HPDE6-E6E7 (cell line): Measurements from ENCODE around the gene MIA.
"Not testable (repeated sequence)": the region's sequence is repeated elsewhere in the genome, so short reads cannot be mapped to it uniquely, and the experiment has no call there.

ENCODE experiments used
- DNase-seq: peaks from one replicate; pipeline ENCODE4 v3.0.0; 2011; ENCODE audit warnings: missing footprints; ENCODE audit errors: extremely low spot score

MIA gene

DNA sequence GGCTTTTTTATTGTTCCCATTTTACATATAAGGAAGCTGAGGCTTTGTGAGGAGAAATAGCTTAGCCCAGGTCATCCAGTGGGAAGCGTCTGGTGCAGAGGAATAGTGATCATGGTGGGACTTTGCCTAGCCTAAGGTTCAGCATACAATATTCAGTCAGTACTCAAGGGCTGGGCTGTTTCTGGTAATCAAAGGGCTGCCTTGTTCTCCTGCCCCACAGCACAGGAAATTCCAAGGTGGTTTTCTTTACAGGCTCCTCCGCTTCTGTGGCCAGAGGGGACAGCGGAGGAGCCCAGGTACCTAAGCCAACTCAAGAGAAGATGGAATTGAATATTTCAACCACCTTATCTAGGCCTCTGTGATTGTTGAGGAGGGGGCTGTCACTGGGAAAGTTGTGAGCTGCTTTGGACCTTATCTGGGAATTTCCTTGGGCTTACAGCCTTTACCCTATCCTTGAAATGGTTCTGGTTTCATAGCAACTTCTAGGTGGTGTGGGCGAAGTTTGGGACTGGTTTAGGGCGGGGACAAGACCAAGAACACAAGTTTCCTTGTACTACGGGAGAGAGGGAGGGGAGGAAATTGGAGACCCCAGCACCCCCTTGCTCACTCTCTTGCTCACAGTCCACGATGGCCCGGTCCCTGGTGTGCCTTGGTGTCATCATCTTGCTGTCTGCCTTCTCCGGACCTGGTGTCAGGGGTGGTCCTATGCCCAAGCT, at the start of gene MIA:
Gene MIA, plus strand, starts transcription at position 606 of the 716 bp plus-strand sequence. Its CDS starts 22 bp downstream, at position 628.
- no peak for DNase-seq

DNA sequence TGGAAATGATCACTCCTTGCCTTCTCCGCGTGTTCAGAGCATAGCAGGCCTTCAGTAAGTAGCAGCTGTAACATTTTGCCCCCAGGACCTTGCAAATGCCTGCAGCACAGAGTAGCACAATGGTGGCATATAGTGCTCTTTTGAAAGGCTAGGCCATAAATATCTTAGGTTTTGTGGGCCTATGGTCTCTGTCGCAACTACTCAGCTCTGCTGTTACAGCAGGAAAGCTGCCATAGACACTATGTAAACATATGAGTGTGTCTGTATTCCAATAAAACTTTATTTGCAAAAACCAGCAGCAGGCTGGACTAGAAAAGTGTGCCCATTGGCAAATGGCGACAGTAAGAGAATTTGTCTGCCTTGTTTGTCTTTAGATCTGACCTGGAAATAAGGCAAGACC, 49.0 kb upstream of the MIA start:
- no peak for DNase-seq

DNA sequence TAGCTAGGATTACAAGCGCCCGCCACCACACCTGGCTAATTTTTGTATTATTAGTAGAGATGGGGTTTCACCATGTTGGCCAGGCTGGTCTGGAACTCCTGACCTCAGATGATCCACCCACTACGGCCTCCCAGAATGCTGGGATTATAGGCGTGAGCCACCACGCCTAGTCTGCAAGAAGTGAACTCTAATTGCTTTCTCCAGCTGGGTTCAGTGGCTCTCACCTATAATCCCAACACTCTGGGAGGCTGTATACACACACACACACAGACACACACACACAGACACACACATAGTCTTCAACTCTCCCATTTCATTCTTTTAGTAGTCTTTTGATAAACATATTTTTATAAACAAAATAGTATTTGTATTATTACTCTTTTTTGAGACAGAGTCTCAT, 45.3 kb upstream of the MIA start:
- not testable (repeated sequence) for DNase-seq

DNA sequence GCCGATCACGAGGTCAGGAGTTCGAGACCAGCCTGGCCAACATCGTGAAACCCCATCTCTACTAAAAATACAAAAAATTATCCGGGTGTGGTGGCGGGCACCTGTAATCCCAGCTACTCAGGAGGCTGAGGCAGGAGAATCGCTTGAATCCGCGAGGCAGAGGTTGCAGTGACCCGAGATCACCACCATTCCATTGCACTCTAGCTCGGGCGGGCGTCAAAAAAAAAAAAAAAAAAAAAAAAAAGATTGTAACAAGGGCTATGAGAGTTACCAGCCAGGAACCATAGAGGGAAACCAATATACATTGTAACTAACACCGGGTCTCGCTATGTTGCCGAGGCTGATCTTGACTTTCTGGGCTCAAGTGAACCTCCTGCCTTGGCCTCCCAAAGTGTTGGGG, 43.0 kb upstream of the MIA start:
- not testable (repeated sequence) for DNase-seq

DNA sequence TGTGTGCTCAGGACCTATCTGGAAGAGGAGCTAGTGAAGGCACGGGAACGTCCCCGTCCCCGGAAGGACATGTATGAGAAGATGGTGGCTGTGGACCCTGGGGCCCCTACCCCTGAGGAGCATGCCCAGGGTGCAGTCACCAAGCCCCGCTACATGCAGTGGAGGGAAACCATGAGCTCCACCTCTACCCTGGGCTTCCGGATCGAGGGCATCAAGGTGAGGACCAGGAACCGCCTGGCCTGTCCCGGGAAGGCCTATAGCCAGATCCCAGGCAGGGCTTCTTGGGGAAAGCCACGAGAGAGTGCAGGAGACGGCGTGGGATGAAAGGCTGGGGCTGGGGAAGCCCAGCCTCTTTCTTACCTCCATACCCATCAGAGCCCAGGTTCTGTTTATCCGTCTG, 42.2 kb upstream of the MIA start:
- DNase-seq = no peak

DNA sequence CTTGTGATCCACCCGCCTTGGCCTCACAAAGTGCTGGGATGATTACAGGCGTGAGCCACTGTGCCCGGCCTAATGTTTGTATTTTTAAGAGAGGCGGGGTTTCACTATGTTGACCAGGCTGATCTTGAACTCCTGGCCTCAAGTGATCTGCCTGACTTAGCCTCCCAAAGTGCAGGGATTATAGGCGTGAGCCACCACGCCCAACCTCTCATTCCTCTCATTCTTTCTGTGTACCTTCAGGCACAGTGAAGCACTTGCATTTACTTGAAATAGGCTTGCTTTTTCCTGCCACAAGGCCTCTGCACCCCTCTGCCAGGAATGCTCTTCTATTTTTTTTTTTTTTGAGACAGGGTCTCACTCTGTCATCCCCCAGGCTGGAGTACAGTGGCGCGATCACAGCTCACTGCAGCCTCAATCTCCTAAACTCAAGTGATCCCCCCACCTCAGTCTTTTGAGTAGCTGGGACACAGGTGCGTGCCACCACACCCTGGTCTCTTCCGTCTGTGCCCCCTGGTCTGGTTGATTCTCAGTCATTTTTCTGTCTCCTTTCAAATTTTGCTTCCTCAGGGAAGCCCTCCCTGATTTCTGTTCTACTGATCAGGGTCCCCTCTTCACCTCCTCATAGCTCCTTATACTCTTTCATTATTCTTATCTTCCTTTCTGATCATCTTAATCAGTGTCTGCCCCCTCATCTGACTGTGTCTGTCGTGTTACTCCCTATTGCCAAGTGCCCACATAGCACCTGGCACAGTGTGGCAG, 40.1 kb upstream of the MIA start:
- DNase-seq = no peak

DNA sequence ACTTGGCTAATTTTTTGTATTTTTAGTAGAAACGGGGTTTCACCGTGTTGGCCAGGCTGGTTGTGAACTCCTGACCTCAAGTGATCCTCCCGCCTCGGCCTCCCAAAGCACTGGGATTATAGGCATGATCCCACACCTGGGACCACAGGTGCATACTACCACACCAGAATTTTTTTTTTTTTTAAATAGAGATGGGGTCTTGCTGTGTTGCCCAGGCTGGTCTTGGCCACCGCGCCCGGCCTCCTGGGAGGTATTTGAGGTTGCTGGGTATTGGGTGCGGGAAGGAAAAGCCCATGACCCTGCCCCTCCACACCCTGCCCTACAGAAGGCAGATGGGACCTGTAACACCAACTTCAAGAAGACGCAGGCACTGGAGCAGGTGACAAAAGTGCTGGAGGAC, 38.7 kb upstream of the MIA start:
- DNase-seq = no peak

DNA sequence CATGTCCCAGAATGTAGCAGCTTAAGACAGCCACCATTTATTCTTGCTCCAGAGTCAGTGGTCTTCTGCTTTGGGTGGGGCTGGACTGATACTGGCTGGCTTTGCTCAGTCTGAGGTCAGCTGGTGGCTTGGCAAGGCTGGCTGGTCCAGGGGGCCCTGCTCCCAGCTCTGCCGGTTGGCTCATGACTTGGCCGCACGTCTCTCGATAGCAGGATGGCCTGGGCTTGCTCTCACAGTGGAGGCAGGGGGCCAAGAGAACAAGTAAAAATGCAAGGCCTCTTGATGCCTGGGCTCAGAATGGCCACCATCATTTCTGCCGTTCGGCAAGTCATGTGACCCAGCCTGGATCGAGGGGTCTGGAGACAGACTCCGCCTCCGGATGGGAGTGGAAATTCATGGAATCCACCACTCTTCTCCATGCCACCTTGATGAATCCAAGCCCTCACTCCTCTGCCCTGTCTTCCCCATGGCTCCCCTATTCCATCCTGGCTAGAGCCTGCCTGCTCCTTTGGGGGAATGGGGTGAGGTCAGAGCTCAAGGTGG, 38.1 kb upstream of the MIA start:
- no peak for DNase-seq

DNA sequence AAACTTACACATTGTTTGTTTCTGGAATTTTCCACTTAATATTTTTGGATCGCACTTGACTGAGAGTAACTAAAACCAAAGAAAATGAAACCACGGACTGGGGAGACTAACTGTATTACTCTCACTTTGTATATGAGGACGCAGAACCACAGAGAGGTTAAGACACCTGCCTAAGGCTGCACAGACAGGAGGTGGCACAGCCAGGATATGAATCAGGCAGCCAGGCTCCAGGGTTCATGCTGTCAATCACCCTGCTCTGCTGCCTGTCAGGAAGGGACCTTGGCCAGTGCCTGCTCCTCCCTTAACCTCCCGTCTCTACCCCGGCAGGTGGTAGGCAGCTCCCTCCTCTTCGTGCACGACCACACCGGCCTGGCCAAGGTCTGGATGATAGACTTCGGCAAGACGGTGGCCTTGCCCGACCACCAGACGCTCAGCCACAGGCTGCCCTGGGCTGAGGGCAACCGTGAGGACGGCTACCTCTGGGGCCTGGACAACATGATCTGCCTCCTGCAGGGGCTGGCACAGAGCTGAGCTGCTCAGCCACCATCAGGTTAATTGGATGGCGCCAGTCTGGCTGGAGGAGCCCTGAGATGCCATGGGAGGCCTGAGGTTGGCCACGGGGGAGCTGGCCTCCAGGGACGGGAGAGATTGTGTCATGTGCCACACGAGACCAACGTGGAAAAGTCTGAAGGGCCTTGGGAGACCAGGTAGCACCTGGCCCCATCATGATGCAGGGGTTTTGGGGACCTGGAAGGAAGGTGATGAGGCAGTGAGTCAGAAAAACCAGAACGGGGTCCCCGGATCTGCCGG, 36.1 kb upstream of the MIA start:
- DNase-seq = no peak

DNA sequence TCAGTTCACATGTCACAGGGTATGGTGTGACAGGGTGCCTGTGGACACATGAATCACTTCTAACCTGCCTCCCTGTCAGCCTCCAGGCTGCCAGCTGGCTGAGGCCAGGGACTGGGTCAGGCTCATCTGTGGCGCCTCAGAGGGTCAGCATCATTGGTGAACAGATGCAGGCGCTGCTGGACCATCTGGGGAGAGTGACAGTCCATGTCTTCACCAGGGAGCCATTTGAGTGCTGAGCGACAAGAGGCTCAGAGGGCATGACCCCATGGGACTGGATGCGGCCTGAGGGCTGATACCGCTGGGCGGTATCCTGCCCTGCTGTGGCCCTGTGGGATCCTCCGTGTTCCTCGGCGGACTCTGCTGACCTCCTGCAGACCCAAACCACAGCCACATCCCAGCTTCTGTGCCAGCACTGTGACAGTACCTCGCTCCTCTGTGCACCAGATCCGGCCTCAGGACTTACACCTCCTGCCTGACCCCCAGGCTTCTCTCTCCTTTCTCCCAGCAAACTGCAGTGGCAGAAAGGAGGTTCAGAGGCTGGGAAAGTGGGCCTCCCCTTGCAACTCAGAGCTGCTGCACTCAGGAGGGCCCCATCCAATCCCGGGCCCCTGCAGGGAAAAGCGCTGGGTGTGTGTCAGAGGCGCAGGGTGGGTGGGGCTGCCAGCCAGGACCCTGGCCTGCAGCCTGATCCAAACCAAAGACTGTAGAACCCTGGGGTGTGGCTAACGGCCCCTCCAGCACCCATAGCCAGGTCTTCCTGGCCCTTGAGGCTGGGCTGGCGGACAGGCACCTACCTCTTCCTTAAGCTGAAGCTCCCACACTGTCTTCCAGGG, 35.2 kb upstream of the MIA start:
- DNase-seq = no peak

DNA sequence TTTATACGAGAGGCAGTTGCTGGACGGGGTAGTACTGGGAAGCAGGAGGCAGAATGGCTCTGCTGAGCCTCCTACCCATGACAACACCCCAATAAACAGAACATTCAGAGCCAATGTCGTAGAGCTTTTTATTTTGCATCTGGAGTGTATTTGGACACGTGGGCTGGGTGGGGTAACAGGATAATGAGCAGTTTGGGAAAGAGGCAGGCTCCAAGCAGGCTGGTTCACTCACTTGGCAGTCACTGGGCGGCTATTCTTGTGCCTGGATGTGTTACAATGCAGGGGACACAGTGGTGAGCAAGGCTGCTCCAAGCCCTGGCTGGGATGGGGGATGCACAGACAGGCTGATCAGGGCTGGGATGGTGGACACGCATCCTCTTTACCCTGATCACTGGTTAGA, 34.6 kb upstream of the MIA start:
- DNase-seq = no peak

DNA sequence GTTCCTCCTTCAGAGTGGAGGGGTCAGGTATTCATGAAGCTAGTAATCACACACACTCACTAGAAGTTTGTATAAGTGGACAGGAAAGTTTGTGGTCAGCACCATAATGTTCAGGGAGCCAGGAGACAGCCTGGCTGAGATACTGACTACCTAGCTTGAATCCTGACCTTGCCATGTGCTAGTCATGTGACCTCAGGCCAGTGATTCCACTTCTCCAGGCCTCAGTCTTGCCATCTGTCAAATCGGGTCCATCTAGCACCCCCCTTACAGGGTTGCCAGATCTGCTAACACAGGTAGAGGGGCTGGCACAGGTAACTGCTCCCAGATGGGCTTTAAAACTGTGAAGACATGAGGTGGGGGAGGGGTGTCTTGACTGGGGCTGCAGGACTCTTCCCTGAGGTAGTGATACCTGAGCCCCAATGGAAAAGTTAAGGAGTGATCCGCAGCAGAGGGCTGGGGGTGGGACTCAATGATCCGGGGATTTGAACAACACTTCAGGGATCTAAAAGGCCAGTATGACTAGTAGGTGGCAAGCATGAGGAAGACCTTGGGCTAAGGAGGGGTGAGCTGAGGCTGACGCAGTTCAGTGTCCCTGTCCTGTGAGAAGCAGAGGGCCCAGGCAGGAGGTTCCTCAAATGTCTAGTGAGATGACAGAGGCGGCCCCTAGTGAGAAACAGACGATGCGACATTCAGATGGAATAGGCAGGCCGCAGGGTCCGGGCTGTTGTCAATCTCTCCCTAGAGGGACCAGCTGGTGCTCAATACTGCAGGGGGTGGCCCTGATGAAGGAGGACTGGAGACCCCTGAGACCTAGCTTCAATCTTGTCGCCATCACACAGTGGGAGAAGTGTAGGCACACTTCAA, 33.6 kb upstream of the MIA start:
- DNase-seq = no peak

DNA sequence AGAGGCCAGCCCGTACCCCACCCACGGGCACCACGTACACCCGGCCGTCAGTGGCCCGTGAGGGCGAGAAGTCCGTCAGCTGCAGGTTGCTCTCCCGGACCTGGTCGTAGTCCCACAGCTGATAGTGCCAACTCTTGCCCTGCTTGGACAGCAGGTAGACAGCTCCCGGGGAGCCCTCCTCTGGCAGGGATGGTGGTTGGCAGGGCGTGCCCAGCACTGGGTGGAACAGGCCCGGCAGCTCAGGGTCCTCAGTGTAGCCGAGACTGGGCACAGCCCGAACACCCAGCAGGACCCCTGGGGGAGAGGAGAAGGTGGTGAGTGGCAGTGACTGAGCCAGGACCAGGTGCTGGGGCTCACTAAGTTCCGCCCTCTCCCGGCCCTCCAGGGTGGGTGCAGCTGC, 32.8 kb upstream of the MIA start:
- DNase-seq = no peak

DNA sequence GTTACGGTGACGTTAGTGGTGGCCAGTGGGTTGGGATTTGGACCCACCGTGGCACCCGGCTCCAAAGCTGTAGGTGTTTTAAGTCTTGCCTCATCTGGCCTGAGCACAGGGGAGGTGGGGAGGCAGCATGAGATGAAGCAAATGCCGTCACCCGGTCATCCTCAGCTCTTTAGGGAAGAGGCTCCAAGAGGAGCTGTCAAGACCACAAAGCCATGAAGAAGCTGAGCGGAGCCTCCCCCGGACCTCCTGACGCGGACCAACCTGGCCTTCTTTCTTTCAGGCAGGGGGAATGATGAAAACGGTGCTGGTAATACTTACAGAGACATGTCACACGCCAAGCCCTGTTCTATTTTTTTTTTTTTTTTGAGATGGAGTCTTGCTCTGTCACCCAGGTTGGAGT, 32.4 kb upstream of the MIA start:
- DNase-seq = no peak

DNA sequence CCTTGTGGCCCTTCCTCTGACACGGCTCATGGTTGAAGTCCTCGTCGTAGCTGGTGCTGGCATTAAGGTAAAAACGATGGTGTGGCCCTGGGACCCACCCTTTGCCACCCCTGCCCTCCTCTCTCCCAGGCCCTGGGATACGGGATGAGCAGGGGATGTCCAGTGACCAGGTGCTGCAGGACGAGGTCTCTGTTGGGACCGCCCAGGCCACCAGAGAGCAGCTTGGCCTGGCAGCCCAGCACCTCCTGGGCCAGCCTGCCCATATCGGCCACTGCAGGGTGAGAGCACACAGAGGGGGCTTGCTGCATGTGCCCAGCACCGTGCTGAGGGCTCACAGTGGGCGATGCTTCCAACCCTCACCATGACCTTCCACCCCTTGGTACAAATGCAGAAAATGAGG, 31.4 kb upstream of the MIA start:
- no peak for DNase-seq

DNA sequence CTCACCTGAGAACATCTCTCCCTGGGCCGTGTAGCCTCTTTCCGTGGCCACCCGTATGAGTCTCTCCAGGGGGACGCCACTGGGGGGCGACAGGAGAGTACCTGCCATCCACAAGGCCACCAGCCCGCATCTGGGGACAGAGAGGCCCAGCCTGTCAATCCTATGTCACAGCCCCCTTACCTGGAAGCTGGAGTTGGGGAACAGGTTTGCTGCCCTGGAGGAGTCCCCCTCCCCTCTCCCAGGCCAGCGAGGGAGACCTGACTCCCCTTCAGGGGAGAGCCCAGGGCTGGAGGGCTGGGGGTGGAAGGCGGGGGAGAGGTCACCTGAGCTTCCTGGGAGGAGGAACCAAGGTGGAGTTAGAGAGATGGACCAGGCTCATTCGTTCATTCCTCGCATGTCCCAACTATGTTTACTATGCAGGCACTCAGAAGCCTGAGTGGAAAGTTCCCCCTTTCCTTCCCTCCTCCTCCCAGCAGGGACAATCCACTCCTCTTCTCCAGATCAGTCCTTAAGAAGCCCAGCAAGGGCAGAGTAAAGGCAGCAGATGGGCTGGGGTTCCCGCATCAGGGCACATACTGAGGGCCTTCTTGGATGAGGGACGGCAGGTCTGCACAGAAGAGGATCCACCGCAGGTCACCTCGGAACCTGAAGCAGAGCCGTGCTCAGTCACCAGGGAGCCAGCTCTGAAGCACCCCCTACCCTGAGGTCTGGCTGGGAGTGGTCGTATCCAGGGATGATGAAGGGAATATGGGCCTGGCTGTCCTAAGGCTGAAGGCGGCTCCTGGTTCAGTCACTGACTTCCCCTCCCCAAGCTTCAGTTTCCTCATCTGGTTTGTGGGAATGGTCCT, 30.5 kb upstream of the MIA start:
- no peak for DNase-seq

DNA sequence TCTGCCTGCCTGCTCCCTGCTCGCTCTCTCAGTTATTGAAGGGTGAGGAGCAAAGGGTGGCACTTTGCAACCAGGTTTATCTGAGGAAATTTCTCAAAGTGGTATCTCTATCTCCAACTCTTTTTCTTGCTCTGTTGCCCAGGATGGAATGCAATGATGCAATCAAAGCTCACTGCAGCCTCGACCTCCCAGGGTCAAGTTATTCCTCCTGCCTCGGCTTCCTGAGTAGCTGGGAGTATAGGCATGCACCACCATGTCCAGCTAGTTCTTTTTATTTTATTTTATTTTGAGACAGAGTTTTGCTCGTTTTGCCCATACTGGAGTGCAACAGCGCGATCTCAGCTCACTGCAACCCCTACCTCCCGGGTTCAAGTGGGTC, 29.9 kb upstream of the MIA start:
- no peak for DNase-seq

DNA sequence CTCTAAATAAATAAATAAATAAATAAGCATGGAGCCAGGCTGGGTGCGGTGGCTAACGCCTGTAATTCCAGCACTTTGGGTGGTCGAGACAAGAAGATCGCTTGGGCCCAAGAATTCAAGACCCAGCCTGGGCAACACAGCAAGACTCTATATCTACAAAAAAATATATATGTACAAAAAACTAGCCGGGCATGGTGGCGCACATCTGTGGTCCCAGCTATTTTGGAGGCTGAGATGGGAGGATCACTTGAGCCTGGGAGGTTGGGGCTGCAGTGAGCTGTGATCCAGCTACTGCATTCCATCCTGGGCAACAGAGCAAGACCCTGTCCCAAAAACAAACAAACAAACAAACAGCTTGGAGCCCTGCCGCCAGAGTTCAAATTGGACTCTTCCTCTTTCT, 27.8 kb upstream of the MIA start:
- no peak for DNase-seq

DNA sequence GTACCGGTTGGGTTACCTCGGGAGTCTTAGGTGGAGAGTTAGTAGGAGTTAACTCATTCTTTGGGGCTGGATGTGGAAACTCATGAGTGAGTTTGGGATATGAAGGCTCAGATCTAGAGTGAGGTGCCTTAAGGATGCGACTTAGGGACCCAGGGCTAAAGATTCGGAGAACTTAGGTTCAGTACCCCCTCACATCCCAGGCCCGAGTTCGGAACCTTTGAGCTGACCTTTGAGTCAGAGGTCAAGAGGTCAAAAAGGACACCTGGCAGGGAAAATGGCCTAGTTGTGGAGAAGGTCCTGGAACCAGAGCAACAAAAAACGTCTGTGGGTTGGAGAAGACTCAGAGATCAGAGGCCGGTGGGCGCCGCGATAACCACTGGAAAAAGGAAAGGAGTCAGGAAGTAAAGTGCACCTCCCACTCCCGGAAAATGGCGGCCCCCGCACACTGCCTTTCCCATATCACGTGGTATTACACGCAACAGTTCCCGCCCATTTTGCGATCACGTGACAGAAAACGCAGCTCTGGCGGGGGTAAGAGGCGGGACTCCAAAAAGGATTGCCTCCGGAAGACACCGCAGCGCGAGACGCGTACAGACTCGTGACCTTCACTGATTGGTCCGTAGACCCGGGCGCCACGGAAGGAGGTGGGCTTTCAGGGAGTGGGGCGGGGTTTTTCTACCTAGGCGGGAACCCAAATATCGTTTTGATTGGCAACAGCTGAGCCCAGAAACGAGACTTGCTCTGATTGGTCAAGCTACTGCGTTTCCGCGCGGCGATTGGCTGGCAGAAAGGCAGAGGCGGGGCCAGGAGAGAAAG, 25.1 kb upstream of the MIA start, which contains the start of gene ACTMAP:
Gene ACTMAP, minus strand, starts transcription at position 420 of the 816 bp plus-strand sequence. CDS start 674 bp downstream, outside the sequence.
- peak; percentile 99 for DNase-seq
